A549 (cell line): ENCODE measurements around the gene MAPK4. TPM values are rescaled to one million over a fixed set of nuclear protein-coding genes. Genes with fewer than 3 reads are reported as not detected.

Source experiments
- ATAC-seq, 2 experiments: fragments of 200-7000 bp in 1 of 2; fragments of >200 bp in 1 of 2; cut with Nextera tagmentation in 1 of 2; cut with Tn5 transposase in 1 of 2; 3 replicates each; pipeline versions ENCODE4 v1.8.0 to v1.9.1; 2018 to 2020; ENCODE audit warnings: mild to moderate bottlenecking in 1 of 2, moderate library complexity in 1 of 2
- CTCF ChIA-PET: fragments of 300-600 bp; sonication (Branson Sonifier 250); formaldehyde crosslinking; extraction: SDS; loops from one replicate; lab custom pipeline; 2021; ENCODE audit warnings: antibody characterized with exemption, inconsistent platforms; lab: Yijun Ruan, JAX
- POLR2A ChIA-PET: fragments of 350-600 bp; formaldehyde crosslinking; extraction: SDS; loops from one replicate; lab custom pipeline; 2021; ENCODE audit warnings: antibody characterized with exemption, inconsistent platforms; lab: Yijun Ruan, JAX
- DNase-seq, 2 experiments: peaks; one replicate each; pipeline versions ENCODE4 v3.0.0 to v3.0.0-alpha.2; 2011 to 2016; ENCODE audit warnings: low read depth in 1 of 2, low spot score in 1 of 2
- FAIRE-seq: peaks from 2 replicates; lab custom pipeline; 2011; peaks lifted over from hg19 to GRCh38; lab: Jason Lieb, UNC
- H3K27ac ChIP-seq, 2 experiments: fragments of >200 bp; sonication (Bioruptor Twin); formaldehyde crosslinking; 3 replicates each; pipeline ENCODE4 v1.5.1; 2016 to 2017
- H3K4me1 ChIP-seq: fragments of >200 bp; sonication (Bioruptor Twin); formaldehyde crosslinking; 3 replicates; pipeline ENCODE4 v1.6.1; 2016
- H3K4me2 ChIP-seq: fragments of >200 bp; sonication (Bioruptor Twin); formaldehyde crosslinking; 3 replicates; pipeline ENCODE4 v1.6.1; 2016
- H3K4me3 ChIP-seq: fragments of >200 bp; sonication (Bioruptor Twin); formaldehyde crosslinking; 3 replicates; pipeline ENCODE4 v1.5.1; 2016
- H3K9me3 ChIP-seq: fragments of >200 bp; sonication (Bioruptor Twin); formaldehyde crosslinking; 3 replicates; pipeline ENCODE4 v1.6.1; 2016
- BCL3 ChIP-seq: fragments of >200 bp; sonication (Bioruptor Twin); formaldehyde crosslinking; IDR thresholded peaks from 3 replicates; pipeline ENCODE4 v1.6.1; 2016
- BHLHE40 ChIP-seq: IDR thresholded peaks from 2 replicates; pipeline ENCODE4 v1.6.1; 2012; ENCODE audit warnings: low read depth, low read length, inconsistent platforms
- CBX8 ChIP-seq: fragments of 200-600 bp; sonication (generic); IDR thresholded peaks from 2 replicates; pipeline ENCODE4 v1.6.1; 2016
- CHD4 ChIP-seq: fragments of 200-600 bp; sonication (generic); IDR thresholded peaks from 2 replicates; pipeline ENCODE4 v1.6.1; 2016; ENCODE audit warnings: antibody characterized with exemption, mild to moderate bottlenecking, borderline replicate concordance
- CTCF ChIP-seq: fragments of >200 bp; sonication (Bioruptor Twin); formaldehyde crosslinking; IDR thresholded peaks from 3 replicates; pipeline ENCODE4 v1.5.1; 2016
- FOSB ChIP-seq: fragments of 250-450 bp; sonication (Bioruptor Pico); IDR thresholded peaks from 2 replicates; pipeline ENCODE4 v1.5.0; 2020; ENCODE audit warnings: mild to moderate bottlenecking, moderate library complexity
- FOSL2 ChIP-seq, 2 experiments: fragments of 450-650 bp in 1 of 2; fragments of >200 bp in 1 of 2; sonication (Bioruptor Twin) in 1 of 2; formaldehyde crosslinking; IDR thresholded peaks; 2 replicates each; pipeline versions ENCODE4 v1.5.0 to v1.6.1; 2016 to 2020; ENCODE audit warnings: mild to moderate bottlenecking in 1 of 2, moderate library complexity in 1 of 2
- HOXB13 ChIP-seq: fragments of 250-450 bp; sonication (Bioruptor Pico); IDR thresholded peaks from 2 replicates; pipeline ENCODE4 v1.5.0; 2020; ENCODE audit warnings: low read depth, mild to moderate bottlenecking, moderate library complexity
- HOXB5 ChIP-seq: fragments of 250-450 bp; sonication (Bioruptor Pico); IDR thresholded peaks from 2 replicates; pipeline ENCODE4 v1.5.0; 2020; ENCODE audit warnings: mild to moderate bottlenecking, moderate library complexity
- JUN ChIP-seq, 2 experiments: fragments of >200 bp; sonication (Bioruptor Twin); formaldehyde crosslinking; IDR thresholded peaks; 2 replicates in 1 of 2; 3 replicates in 1 of 2; pipeline ENCODE4 v1.6.1; 2016 to 2017
- JUNB ChIP-seq: fragments of >200 bp; sonication (Bioruptor Twin); formaldehyde crosslinking; IDR thresholded peaks from 2 replicates; pipeline ENCODE4 v1.6.1; 2016
- KDM1A ChIP-seq: fragments of 200-600 bp; sonication (generic); IDR thresholded peaks from 2 replicates; pipeline ENCODE4 v1.6.1; 2016; ENCODE audit warnings: low read depth, mild to moderate bottlenecking
- KDM5A ChIP-seq: fragments of 200-600 bp; sonication (generic); IDR thresholded peaks from 2 replicates; pipeline ENCODE4 v1.6.1; 2016; ENCODE audit warnings: antibody characterized with exemption, mild to moderate bottlenecking
- MAZ ChIP-seq: fragments of 150-350 bp; IDR thresholded peaks from 2 replicates; pipeline ENCODE4 v1.6.1; 2014; ENCODE audit warnings: antibody characterized with exemption, low read depth, low read length, borderline replicate concordance
- MYC ChIP-seq: IDR thresholded peaks from 2 replicates; pipeline ENCODE4 v1.6.1; 2012; ENCODE audit warnings: mild to moderate bottlenecking, inconsistent platforms, low read length, improper control_type of control experiment, borderline replicate concordance
- PBX3 ChIP-seq: IDR thresholded peaks from 2 replicates; pipeline ENCODE4 v1.6.1; 2012
- POLR2AphosphoS2 ChIP-seq: conservative IDR thresholded peaks from 2 replicates; pipeline ENCODE4 v1.6.1; 2012; ENCODE audit warnings: low read length, improper control_type of control experiment, inconsistent platforms
- RAD21 ChIP-seq, 2 experiments: fragments of >200 bp in 1 of 2; sonication (Bioruptor Twin) in 1 of 2; formaldehyde crosslinking in 1 of 2; IDR thresholded peaks in 1 of 2; conservative IDR thresholded peaks in 1 of 2; 2 replicates in 1 of 2; 3 replicates in 1 of 2; pipeline ENCODE4 v1.6.1; 2012 to 2018; ENCODE audit warnings: inconsistent platforms in 1 of 2
- SREBF2 ChIP-seq: fragments of 450-650 bp; IDR thresholded peaks from 2 replicates; pipeline ENCODE4 v1.6.1; 2014; ENCODE audit warnings: mild to moderate bottlenecking, moderate library complexity
- TP53 ChIP-seq: fragments of 250-450 bp; sonication (Bioruptor Pico); IDR thresholded peaks from 2 replicates; pipeline ENCODE4 v1.5.0; 2021; ENCODE audit warnings: mild to moderate bottlenecking, moderate library complexity
- ZNF302 ChIP-seq: fragments of 250-450 bp; sonication (Bioruptor Pico); IDR thresholded peaks from 2 replicates; pipeline ENCODE4 v1.9.0; 2021; ENCODE audit warnings: inconsistent platforms, mild to moderate bottlenecking, moderate library complexity
- WGBS: methylation state at CpG from one replicate; pipeline ENCODE4 v1.1.6; 2017; ENCODE audit errors: missing lambda C conversion rate; 5-methylcytosine and 5-hydroxymethylcytosine counted together
- polyA plus RNA-seq, 4 experiments: library from polyadenylated mRNA; depleted of rRNA in 3 of 4; stranded (reverse); fragments of >200 nt; fragmentation: RNase III in 1 of 4; extraction: RNeasy Plus Mini Kit Qiagen cat#74134 plus additional on column Dnase treatment in 1 of 4; gene quantifications; 2 replicates in 3 of 4; 3 replicates in 1 of 4; pipeline ENCODE4 v1.2.3, GENCODE V29; 2011 to 2017
- TF ChIP-seq, protein P1 (sequence below): fragments of 250-450 bp; sonication (Bioruptor Pico); IDR thresholded peaks from 2 replicates; pipeline ENCODE4 v1.5.0; 2020; ENCODE audit warnings: low read depth, mild to moderate bottlenecking, moderate library complexity
- TF ChIP-seq, protein P2 (sequence below): IDR thresholded peaks from 2 replicates; pipeline ENCODE4 v1.6.1; 2012; ENCODE audit warnings: low read depth, borderline replicate concordance

The MAPK4 gene
- polyA plus RNA-seq, 2 of the 4 experiments (the other 2 are of a cell fraction) = 0.01 TPM; not detected in 1

DNA sequence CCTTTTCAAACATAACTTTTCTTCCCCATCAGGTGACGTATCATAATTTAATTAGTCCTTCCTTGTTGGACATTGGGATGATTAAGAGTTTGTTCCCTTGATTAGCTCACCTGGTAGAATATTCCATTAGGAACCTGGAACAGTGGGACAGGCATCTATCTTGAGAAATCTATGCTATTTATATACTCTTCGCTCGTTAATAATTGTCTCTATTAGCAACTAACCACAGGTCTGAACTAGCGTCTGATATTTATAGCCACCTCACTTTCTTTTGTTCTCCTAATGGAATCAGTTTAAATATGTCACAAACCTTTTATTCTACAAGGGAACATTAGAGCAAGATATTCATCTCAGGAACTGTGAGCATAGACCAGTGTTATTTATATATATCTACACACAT, 79.8 kb downstream of the MAPK4 start:
- no peak for ATAC-seq
- WGBS = 67% methylated on average over 4 of the region's 4 CpGs
- no peak overlapping the region for H3K27ac ChIP-seq
- DNase-seq = no peak
- H3K4me3 ChIP-seq = no peak overlapping the region
- no peak overlapping the region for H3K4me2 ChIP-seq
- ChIA-PET POLR2A (no interaction called here), CTCF (no interaction called here)
- no peak for FAIRE-seq
- H3K4me1 ChIP-seq = no peaks in the 10 kb centered on the region
- TF ChIP-seq FOSB (CRISPR knock-in tag) (no peak), ZNF302 (no peak), JUNB (no peak), PBX3 (no peak), POLR2AphosphoS2 (no peak), BCL3 (no peak)
- TF ChIP-seq, protein P1, sequence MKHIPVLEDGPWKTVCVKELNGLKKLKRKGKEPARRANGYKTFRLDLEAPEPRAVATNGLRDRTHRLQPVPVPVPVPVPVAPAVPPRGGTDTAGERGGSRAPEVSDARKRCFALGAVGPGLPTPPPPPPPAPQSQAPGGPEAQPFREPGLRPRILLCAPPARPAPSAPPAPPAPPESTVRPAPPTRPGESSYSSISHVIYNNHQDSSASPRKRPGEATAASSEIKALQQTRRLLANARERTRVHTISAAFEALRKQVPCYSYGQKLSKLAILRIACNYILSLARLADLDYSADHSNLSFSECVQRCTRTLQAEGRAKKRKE = no peak
- H3K9me3 ChIP-seq = no peaks in the 10 kb centered on the region

GRCh38 chr18:50642439-50642838, 82.6 kb downstream of the MAPK4 start:
- DNase-seq = no peak
- Histone ChIP-seq H3K9me3 (no peaks in the 10 kb centered on the region), H3K4me1 (no peaks in the 10 kb centered on the region), H3K4me2 (no peak overlapping the region), H3K27ac (no peak overlapping the region), H3K4me3 (no peak overlapping the region)
- ATAC-seq = no peak
- CTCF ChIA-PET = no interaction called here
- no peak for FAIRE-seq
- POLR2A ChIA-PET = no interaction called here
- WGBS = 13% methylated on average over 2 of the region's 2 CpGs
- no peak for TF ChIP-seq SREBF2
- no peak for TF ChIP-seq JUNB
- TF ChIP-seq RAD21 (conservative IDR thresholded peaks at IDR 0.05 in 1 of 2, IDR thresholded peaks at IDR 0.05 in 1 of 2) = no peak
- TF ChIP-seq MYC = no peak
- no peak for TF ChIP-seq CTCF
- TF ChIP-seq KDM1A = no peak
- no peak for TF ChIP-seq KDM5A
- TF ChIP-seq HOXB5 (CRISPR knock-in tag) = no peak
- TF ChIP-seq CBX8 = no peak
- TF ChIP-seq HOXB13 (CRISPR knock-in tag) = no peak
- TF ChIP-seq, protein P2, sequence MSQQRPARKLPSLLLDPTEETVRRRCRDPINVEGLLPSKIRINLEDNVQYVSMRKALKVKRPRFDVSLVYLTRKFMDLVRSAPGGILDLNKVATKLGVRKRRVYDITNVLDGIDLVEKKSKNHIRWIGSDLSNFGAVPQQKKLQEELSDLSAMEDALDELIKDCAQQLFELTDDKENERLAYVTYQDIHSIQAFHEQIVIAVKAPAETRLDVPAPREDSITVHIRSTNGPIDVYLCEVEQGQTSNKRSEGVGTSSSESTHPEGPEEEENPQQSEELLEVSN = no peak
- no peak for TF ChIP-seq BHLHE40
- TF ChIP-seq TP53 = no peak
- TF ChIP-seq, protein P1 = no peak
- no peak for TF ChIP-seq CHD4
- TF ChIP-seq MAZ = no peak
- no peak for TF ChIP-seq JUN (IDR thresholded peaks at IDR 0.05)
- TF ChIP-seq FOSL2 (IDR thresholded peaks at IDR 0.05) = no peak
- no peak for TF ChIP-seq FOSL2 (CRISPR knock-in tag; IDR thresholded peaks at IDR 0.05)
